Hepatocyte (in vitro differentiated cells): Measurements from ENCODE around the gene LCN15.

Source experiments
- CTCF ChIP-seq: fragments of 200-600 bp; sonication (generic); IDR thresholded peaks from 2 replicates; pipeline ENCODE4 v1.5.1; 2016; ENCODE audit warnings: antibody characterized with exemption, mild to moderate bottlenecking; ENCODE audit not compliant: poor library complexity
- EZH2phosphoT487 ChIP-seq: fragments of 200-600 bp; sonication (generic); IDR thresholded peaks from one replicate; pipeline ENCODE4 v1.6.1; 2018; ENCODE audit warnings: antibody characterized with exemption, mild to moderate bottlenecking, low read depth, moderate library complexity; ENCODE audit not compliant: unreplicated experiment, severe bottlenecking

- TF ChIP-seq CTCF (no peak), EZH2phosphoT487 (no peak)
Observed at GRCh38 chr9:136726118-136726517, 38.2 kb downstream of the LCN15 start.
